Transverse colon (tissue), 3 donors: Measurements from ENCODE around the gene MTHFD2L.

Experiments
- CTCF ChIP-seq, 5 experiments: fragments of 200-600 bp in 3 of 5; fragments of 450-650 bp in 2 of 5; sonication (generic) in 3 of 5; IDR thresholded peaks; 1 replicate in 2 of 5; 2 replicates in 3 of 5; pipeline ENCODE4 v1.5.1; 2016 to 2017; ENCODE audit warnings: antibody characterized with exemption in 5 of 5, inconsistent platforms in 3 of 5, mild to moderate bottlenecking in 2 of 5, moderate library complexity in 1 of 5
- EP300 ChIP-seq: sonication (generic); formaldehyde crosslinking; IDR thresholded peaks from one replicate; pipeline ENCODE4 v1.6.1; 2017; ENCODE audit warnings: antibody characterized with exemption, low read depth
- POLR2A ChIP-seq: fragments of 450-650 bp; IDR thresholded peaks from one replicate; pipeline ENCODE4 v1.6.1; 2016; ENCODE audit warnings: antibody characterized with exemption, mild to moderate bottlenecking, moderate library complexity

DNA sequence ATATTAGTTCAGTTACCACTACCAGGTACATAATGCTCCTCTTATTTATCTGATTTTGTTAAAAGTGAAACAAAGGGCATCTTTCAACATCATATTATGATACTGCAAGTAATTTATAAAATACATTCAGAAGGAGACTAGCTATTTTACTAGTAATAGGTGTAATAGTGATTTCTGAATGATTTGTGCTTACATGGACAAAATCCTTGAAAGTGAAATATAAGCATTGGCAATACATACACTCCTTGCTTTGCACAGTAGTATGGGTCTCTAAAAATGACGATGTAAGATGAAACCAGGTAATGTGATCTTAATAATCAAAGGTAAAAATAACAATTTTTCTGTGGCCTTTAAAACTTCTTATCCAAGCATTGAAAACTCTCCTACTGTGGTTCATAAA lies 17.5 kb downstream of the MTHFD2L start:
- no peak for TF ChIP-seq POLR2A
- TF ChIP-seq CTCF (IDR thresholded peaks at IDR 0.05): no peak
- no peak for TF ChIP-seq EP300
